ENCODE data around the gene MFSD12.
A peak's percentile ranks its signal among the peaks of the same experiment; 100 is the strongest.

Gene MFSD12

GRCh38 chr19:3575949-3576673 lies 18.7 kb upstream of the MFSD12 start:
- TF ChIP-seq, protein P1, sequence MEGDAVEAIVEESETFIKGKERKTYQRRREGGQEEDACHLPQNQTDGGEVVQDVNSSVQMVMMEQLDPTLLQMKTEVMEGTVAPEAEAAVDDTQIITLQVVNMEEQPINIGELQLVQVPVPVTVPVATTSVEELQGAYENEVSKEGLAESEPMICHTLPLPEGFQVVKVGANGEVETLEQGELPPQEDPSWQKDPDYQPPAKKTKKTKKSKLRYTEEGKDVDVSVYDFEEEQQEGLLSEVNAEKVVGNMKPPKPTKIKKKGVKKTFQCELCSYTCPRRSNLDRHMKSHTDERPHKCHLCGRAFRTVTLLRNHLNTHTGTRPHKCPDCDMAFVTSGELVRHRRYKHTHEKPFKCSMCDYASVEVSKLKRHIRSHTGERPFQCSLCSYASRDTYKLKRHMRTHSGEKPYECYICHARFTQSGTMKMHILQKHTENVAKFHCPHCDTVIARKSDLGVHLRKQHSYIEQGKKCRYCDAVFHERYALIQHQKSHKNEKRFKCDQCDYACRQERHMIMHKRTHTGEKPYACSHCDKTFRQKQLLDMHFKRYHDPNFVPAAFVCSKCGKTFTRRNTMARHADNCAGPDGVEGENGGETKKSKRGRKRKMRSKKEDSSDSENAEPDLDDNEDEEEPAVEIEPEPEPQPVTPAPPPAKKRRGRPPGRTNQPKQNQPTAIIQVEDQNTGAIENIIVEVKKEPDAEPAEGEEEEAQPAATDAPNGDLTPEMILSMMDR (IDR thresholded peaks at IDR 0.05; ENCODE audit: control insufficient read depth, insufficient read depth, low read depth, low read length, missing control alignments): no peak
- DNase-seq (ENCODE audit: low read depth): no peak
- no peak overlapping the region for H3K4me3 ChIP-seq (ENCODE audit: control insufficient read depth, low read depth, low read length)

- H3K4me3 ChIP-seq (ENCODE audit: control insufficient read depth, low read depth, low read length): no peak overlapping the region
- no peak for DNase-seq (ENCODE audit: low read depth)
- TF ChIP-seq, protein P1 (IDR thresholded peaks at IDR 0.05; ENCODE audit: control insufficient read depth, insufficient read depth, low read depth, low read length, missing control alignments): peak; percentile 39
Observed at GRCh38 chr19:3575260-3575741, 17.9 kb upstream of the MFSD12 start.

- peak overlapping the region; percentile 98 for H3K4me3 ChIP-seq (ENCODE audit: control insufficient read depth, low read depth, low read length)
- TF ChIP-seq, protein P1 (IDR thresholded peaks at IDR 0.05; ENCODE audit: control insufficient read depth, insufficient read depth, low read depth, low read length, missing control alignments): no peak
Observed at GRCh38 chr19:3573858-3574637, 16.7 kb upstream of the MFSD12 start.

DNA sequence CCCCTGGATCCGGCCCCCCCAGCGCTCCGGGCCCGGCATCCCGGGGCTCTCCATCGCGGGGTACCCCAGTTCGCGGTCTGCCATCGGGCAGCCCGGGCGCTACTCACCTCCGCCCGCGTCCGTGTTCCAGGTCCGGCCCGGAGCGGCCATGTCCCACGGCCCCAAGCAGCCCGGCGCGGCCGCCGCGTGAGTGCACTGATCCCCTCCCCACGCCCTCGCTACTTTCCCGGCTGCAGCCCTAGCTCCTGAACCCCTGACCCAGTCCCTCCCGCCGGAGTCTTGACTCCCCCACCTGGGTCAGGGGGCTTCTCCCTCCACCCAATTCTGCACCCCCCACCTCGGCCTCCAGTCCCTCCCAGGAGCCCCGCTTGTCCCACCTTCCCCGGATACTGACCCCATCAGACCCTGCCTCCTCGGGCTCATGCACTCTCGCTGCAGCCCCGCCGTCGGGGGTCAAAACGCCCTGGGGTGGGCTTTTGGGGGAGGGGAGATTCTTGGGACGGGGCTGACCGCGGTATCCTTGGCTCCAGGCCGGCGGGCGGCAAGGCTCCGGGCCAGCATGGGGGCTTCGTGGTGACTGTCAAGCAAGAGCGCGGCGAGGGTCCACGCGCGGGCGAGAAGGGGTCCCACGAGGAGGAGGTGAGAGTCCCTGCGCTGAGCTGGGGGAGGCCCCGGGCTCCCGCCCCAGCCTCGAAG lies 15.9 kb upstream of the MFSD12 start:
- TF ChIP-seq, protein P1 (IDR thresholded peaks at IDR 0.05; ENCODE audit: control insufficient read depth, insufficient read depth, low read depth, low read length, missing control alignments): no peak
- peak overlapping the region; percentile 98 for H3K4me3 ChIP-seq (ENCODE audit: control insufficient read depth, low read depth, low read length)
- DNase-seq (ENCODE audit: low read depth): no peak

More at GRCh38 chr19:3573858-3574637, 16.7 kb upstream of the MFSD12 start:
- DNase-seq (ENCODE audit: low read depth): peak; percentile 73

DNA sequence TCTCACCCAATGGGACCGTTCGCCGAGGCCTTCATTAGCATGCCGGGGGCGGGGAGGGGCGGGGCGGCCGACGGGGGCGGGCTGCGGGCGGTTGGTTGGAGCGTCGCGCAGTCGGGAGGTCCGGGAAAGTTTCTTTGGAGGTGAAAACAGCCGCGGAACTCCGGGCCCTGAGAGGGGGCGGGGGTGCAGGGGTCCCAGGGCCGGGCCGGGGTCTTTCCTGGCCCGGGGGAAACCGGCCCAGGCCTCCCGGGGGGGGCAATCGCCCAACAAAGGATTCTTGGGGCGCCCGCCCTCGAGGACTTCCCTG lies 15.4 kb upstream of the MFSD12 start, which contains the start of gene HMG20B:
HMG20B (plus strand) TSS at position 90 of the 307 bp plus-strand sequence. CDS start 366 bp downstream, outside the sequence.
- no peak for DNase-seq (ENCODE audit: low read depth)
- TF ChIP-seq, protein P1 (IDR thresholded peaks at IDR 0.05; ENCODE audit: control insufficient read depth, insufficient read depth, low read depth, low read length, missing control alignments): no peak

GRCh38 chr19:3572132-3572854 lies 14.9 kb upstream of the MFSD12 start:
- peak; percentile 98 for DNase-seq (ENCODE audit: low read depth)
- H3K4me3 ChIP-seq (ENCODE audit: control insufficient read depth, low read depth, low read length): peak overlapping the region; percentile 74
- TF ChIP-seq, protein P1 (IDR thresholded peaks at IDR 0.05; ENCODE audit: control insufficient read depth, insufficient read depth, low read depth, low read length, missing control alignments): no peak

More for the DNA sequence above, 15.4 kb upstream of the MFSD12 start, which contains the start of gene HMG20B:
- H3K4me3 ChIP-seq (ENCODE audit: control insufficient read depth, low read depth, low read length): peak within 1 kb of the TSS; percentile 98

Measured in AG09309 (cell line).